Measurements from ENCODE around the gene SHROOM3. TPM values are rescaled to one million over a fixed set of nuclear protein-coding genes. Genes with fewer than 3 reads are reported as not detected.
"Not testable (repeated sequence)": the region's sequence is repeated elsewhere in the genome, so short reads cannot be mapped to it uniquely, and the experiment has no call there.

SHROOM3 gene
- total RNA-seq, 6 experiments from 2014 or later: 15.2 to 35.8 (median 29.9) TPM

DNA sequence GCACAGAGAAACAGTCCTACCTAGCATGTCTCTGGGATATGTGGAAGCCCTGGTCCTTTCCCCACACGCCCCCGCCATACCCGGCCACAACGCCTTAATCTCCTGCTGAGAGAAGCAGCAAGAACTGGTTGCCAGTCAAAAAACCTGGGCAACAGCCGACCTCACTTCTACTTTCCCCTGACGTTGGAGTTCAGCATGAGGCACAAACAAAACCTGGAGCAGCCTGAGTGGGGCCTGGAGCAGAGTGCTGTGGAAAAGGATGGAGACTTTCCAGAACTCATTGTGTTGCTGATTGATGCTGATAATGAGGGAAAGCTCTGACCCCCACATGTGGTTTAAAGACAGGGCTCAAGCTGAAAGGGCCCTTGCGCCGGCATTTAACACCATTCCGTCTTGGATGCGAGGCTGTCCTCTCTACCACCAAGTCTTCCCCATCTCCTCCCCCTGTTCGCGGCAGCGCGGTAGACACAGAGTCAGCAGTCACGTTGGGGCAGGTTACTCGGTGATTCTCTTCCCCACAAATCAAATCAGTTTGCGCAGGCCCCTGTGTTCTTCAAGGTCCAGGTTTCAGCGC lies 14.8 kb upstream of the SHROOM3 start:
- Histone ChIP-seq H3K36me3 (no peaks in the 10 kb centered on the region), H3K27me3 (no peaks in the 10 kb centered on the region), H3K4me3 (peak overlapping the region; percentile 55 to 69 (median 67)), H3K27ac (peak overlapping the region in 1 of 3 donors; percentile 13), H3K9me3 (no peaks in the 10 kb centered on the region), H3K4me1 (no peaks in the 10 kb centered on the region)
- ATAC-seq: peak in 3 of 4 donors; percentile 9 to 38 (median 16)
- peak in 1 of 3 donors; percentile 47 for DNase-seq
- no peak for TF ChIP-seq POLR2A (IDR thresholded peaks at IDR 0.05)
- TF ChIP-seq, protein P1, sequence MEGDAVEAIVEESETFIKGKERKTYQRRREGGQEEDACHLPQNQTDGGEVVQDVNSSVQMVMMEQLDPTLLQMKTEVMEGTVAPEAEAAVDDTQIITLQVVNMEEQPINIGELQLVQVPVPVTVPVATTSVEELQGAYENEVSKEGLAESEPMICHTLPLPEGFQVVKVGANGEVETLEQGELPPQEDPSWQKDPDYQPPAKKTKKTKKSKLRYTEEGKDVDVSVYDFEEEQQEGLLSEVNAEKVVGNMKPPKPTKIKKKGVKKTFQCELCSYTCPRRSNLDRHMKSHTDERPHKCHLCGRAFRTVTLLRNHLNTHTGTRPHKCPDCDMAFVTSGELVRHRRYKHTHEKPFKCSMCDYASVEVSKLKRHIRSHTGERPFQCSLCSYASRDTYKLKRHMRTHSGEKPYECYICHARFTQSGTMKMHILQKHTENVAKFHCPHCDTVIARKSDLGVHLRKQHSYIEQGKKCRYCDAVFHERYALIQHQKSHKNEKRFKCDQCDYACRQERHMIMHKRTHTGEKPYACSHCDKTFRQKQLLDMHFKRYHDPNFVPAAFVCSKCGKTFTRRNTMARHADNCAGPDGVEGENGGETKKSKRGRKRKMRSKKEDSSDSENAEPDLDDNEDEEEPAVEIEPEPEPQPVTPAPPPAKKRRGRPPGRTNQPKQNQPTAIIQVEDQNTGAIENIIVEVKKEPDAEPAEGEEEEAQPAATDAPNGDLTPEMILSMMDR (IDR thresholded peaks at IDR 0.05): no peak
- intact Hi-C loops (cut with DNase I): no loop called here
- WGBS (ENCODE audit: insufficient coverage, low coverage, low lambda C conversion rate, missing lambda C conversion rate): 74% methylated on average over 12 of the region's 18 CpGs

DNA sequence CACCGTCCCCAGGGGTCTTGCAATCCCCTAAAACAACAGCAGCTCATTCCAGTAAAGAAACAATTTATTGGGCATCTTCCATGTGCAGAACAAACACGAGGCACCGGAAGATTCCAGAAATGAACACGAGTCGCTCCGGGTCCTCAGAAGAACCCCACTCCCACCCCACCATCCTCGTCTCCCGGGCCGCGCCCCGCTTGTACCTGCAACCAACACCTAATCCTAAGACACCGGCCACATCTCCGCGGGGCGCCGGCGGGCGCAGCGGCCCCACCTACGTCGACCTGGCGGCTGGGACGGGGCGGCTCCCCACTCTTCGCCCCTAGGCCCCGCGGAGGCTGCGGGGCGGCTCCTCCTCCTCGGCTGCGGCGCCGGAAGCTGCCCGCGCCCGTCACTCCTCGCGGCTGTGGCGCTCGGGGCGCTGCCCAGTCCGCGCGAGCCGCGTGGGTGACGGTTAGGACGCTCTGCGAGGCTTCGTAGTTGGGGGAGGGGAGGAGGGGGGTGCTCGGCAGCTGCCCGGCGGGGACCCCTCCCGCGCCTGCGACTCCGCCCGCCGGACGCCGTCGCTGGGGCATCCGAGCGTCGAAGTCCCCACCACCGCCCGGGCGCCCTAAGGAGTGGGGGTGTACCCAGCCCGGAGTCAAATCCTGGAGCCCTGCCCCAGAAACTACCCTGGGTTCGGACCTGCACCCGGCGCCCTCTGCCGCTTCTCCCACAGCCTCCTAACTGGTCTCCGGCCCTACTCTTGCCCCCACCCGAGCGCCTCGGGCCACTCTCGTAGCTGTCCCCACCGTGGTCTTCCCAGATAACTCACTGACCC lies 14.1 kb upstream of the SHROOM3 start, which contains the start of gene CCDC158:
CCDC158 (minus strand) TSS at position 380 of the 820 bp plus-strand sequence. CDS start 17,934 bp downstream, outside the sequence.
- Histone ChIP-seq H3K27me3 (no peaks in the 10 kb centered on the region), H3K36me3 (no peaks in the 10 kb centered on the region), H3K27ac (peak within 1 kb of the TSS in 2 of 3 donors; percentile 18 to 73), H3K4me3 (peak within 1 kb of the TSS; percentile 55 to 69 (median 67)), H3K9me3 (no peaks in the 10 kb centered on the region), H3K4me1 (no peaks in the 10 kb centered on the region)
- WGBS (ENCODE audit: insufficient coverage, low coverage, low lambda C conversion rate, missing lambda C conversion rate): 0% methylated on average over 2 of the region's 79 CpGs
- intact Hi-C loops (cut with DNase I): no loop called here
- peak; percentile 85 to 89 (median 88) for ATAC-seq
- TF ChIP-seq, protein P1 (IDR thresholded peaks at IDR 0.05): peak in 2 of 4 donors; percentile 13 to 21
- TF ChIP-seq POLR2A (IDR thresholded peaks at IDR 0.05): peak; percentile 39
- peak; percentile 41 to 72 (median 67) for DNase-seq

DNA sequence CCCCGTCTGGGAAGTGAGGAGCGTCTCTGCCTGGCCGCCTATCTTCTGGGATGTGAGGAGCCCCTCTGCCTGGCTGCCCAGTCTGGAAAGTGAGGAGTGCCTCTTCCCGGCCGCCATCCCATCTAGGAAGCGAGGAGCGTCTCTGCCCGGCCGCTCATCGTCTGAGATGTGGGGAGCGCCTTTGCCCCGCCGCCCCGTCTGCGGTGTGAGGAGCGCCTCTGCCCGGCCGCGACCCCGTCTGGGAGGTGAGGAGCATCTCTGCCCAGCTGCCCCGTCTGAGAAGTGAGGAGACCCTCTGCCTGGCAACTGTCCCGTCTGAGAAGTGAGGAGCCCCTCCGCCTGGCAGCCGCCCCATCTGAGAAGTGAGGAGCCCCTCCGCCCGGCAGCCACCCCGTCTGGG lies 11.9 kb upstream of the SHROOM3 start:
- H3K9me3 ChIP-seq; H3K27me3 ChIP-seq; H3K4me1 ChIP-seq; H3K4me3 ChIP-seq; H3K36me3 ChIP-seq; DNase-seq; intact Hi-C loops (cut with DNase I); H3K27ac ChIP-seq; ATAC-seq: not testable (repeated sequence)
- WGBS (ENCODE audit: insufficient coverage, low coverage, low lambda C conversion rate, missing lambda C conversion rate): no CpG with 5 or more reads among the region's 27 CpGs

DNA sequence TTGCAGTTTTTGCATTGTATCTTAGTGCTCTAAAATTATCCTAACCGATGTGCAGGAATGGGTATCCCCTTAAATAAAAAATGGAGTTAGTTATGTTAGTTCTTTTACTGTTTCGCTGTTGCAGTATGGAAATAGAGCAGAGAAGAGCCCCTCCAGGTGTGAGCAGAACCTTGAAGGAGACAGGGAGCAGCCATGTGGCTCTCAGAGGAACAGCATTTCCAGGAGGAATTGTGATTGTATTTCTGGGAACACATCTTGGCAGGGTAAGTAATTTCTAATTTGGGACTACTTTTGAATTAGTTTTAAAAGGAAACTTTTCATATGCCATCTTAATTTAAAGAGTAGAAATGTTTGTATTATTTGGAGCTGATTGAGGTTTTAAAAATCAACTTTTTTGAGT lies 8.8 kb upstream of the SHROOM3 start:
- intact Hi-C loops (cut with DNase I): no loop called here
- Histone ChIP-seq H3K4me1 (peaks cover 0 to 4% (median 0%) of the 10 kb centered on the region in 4 donors), H3K9me3 (no peaks in the 10 kb centered on the region), H3K36me3 (no peaks in the 10 kb centered on the region), H3K4me3 (no peak overlapping the region), H3K27ac (no peak overlapping the region), H3K27me3 (no peaks in the 10 kb centered on the region)
- 92% methylated on average over 1 of the region's 2 CpGs for WGBS (ENCODE audit: insufficient coverage, low coverage, low lambda C conversion rate, missing lambda C conversion rate)
- TF ChIP-seq POLR2A (IDR thresholded peaks at IDR 0.05): no peak
- TF ChIP-seq, protein P1 (IDR thresholded peaks at IDR 0.05): peak in 1 of 4 donors; percentile 8
- ATAC-seq: no peak
- no peak for DNase-seq

DNA sequence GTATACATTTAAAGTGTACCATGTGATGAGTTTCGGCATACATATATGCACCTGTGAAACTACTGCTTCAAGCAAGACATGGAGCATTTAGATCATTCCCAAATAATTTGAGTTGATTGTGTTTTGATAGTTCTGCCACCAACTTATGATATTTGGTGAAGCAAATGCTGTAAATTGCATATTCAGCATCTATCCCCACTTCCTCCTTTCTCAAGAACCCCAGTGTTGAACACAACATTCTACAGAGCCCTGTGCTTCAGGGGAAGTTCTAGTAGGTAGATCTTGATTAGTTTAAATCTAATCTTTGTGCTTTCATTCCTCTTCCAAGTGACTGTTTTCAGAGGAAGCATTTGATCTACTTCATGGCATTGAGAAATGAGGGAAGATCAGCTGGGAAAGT lies 5.4 kb upstream of the SHROOM3 start:
- DNase-seq (no peak), ATAC-seq (peak in 1 of 4 donors; percentile 36)
- H3K9me3 ChIP-seq: no peaks in the 10 kb centered on the region
- peaks cover 0 to 4% (median 0%) of the 10 kb centered on the region in 4 donors for H3K4me1 ChIP-seq
- no peaks in the 10 kb centered on the region for H3K36me3 ChIP-seq
- no peak overlapping the region for H3K4me3 ChIP-seq
- 88% methylated on average over 1 of the region's 1 CpG for WGBS (ENCODE audit: insufficient coverage, low coverage, low lambda C conversion rate, missing lambda C conversion rate)
- H3K27me3 ChIP-seq: no peaks in the 10 kb centered on the region
- intact Hi-C loops (cut with DNase I): loop anchor here in 1 of 2 donors (5.0 kb wide), 1 partner anchor 73 kb away; no protein-coding TSS in a partner anchor
- H3K27ac ChIP-seq: no peak overlapping the region
- no peak for TF ChIP-seq POLR2A (IDR thresholded peaks at IDR 0.05)
- TF ChIP-seq, protein P1 (IDR thresholded peaks at IDR 0.05): no peak
